Femur (tissue), 1 donor: ENCODE results near the gene CNTNAP3.
"Not testable (repeated sequence)": the region's sequence is repeated elsewhere in the genome, so short reads cannot be mapped to it uniquely, and the experiment has no call there.

Experiments used
- DNase-seq: peaks from one replicate; pipeline ENCODE4 v3.0.0-alpha.2; 2017

Gene CNTNAP3

GRCh38 chr9:39062966-39063365 lies 225.0 kb downstream of the CNTNAP3 start:
- not testable (repeated sequence) for DNase-seq

GRCh38 chr9:39054453-39054852 lies 233.5 kb downstream of the CNTNAP3 start:
- not testable (repeated sequence) for DNase-seq

GRCh38 chr9:39046833-39047232 lies 241.1 kb downstream of the CNTNAP3 start:
- DNase-seq = not testable (repeated sequence)

DNA sequence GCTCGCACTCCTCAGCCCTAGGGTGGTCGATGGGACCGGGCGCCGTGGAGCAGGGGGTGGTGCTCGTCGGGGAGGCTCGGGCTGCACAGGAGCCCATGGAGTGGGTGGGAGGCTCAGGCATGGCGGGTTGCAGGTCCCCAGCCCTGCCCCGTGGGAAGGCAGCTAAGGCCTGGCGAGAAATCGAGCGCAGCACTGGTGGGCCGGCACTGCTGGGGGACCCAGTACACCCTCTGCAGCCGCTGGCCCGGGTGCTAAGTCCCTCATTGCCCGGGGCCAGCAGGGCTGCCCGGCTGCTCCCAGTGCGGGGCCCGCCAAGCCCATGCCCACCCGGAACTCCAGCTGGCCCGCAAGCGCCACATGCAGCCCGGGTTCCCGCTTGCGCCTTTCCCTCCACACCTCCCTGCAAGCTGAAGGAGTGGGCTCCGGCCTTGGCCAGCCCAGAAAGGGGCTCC lies 245.6 kb downstream of the CNTNAP3 start:
- DNase-seq = not testable (repeated sequence)

GRCh38 chr9:39041774-39042173 lies 246.2 kb downstream of the CNTNAP3 start:
- not testable (repeated sequence) for DNase-seq

GRCh38 chr9:39039148-39039547 lies 248.8 kb downstream of the CNTNAP3 start:
- DNase-seq = peak; percentile 37

DNA sequence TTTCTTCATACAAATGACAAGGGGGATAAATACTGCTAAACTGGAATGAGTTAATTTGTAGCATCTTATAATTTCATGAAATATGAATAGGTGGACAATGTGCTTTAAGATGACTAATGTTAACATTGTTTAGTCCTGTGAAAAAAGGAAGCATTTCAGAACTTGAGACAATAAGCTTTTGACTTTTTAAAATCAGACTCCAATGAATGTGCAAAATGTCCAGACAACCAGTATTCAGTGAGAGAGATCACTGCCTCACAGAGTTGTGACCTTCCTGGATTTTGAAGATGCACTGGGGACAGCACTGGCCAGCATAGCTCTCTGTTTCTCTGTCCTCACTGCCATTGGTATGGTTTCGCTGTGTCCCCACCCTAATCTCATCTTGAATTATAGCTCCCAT lies 249.7 kb downstream of the CNTNAP3 start:
- DNase-seq = not testable (repeated sequence)

GRCh38 chr9:39033849-39034248 lies 254.1 kb downstream of the CNTNAP3 start:
- DNase-seq = not testable (repeated sequence)

GRCh38 chr9:39030204-39031019 lies 257.6 kb downstream of the CNTNAP3 start:
- DNase-seq = not testable (repeated sequence)

DNA sequence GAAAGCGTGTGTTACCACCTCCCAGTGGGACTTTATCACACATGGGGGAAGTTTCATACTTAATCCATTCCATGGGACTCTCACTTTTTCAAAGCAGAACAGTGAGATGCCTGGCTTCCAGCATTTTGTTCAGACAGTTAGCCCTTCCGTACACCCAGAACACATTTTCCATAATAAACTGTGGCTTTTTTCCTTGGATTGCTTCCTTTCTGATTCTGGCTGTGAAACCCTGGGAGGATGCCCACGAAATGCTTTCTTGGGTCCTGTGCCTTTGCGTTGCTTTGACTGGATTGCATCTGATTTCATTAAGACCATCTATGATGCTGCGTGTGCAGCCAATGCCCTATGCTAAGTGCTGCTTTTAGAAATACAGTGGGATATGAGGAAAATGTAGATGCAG lies 259.1 kb downstream of the CNTNAP3 start:
- DNase-seq = not testable (repeated sequence)

- not testable (repeated sequence) for DNase-seq
Observed at GRCh38 chr9:39028168-39028567, 259.8 kb downstream of the CNTNAP3 start.

- DNase-seq = not testable (repeated sequence)
Observed at GRCh38 chr9:39025911-39026588, 261.9 kb downstream of the CNTNAP3 start.
